A673 (cell line): ENCODE results near the gene GAS2.

ENCODE experiments used
- CTCF ChIP-seq: fragments of 300-800, 200-600 bp; sonication (generic); conservative IDR thresholded peaks from 2 replicates; pipeline ENCODE4 v1.5.1; 2017; ENCODE audit warnings: low read depth, mild to moderate bottlenecking, antibody characterized with exemption, low read length, moderate library complexity, mixed read lengths
- EZH2 ChIP-seq: fragments of 200-600 bp; sonication (generic); IDR thresholded peaks from 2 replicates; pipeline ENCODE4 v1.6.1; 2017; ENCODE audit warnings: borderline replicate concordance, low read depth, mild to moderate bottlenecking, mixed read lengths, antibody characterized with exemption, low read length; ENCODE audit not compliant: poor library complexity, severe bottlenecking

- TF ChIP-seq CTCF, result no peak
- no peak for TF ChIP-seq EZH2
Observed at GRCh38 chr11:22690871-22691270, 24.5 kb downstream of the GAS2 start.
